ENCODE measurements around the gene CDK4.
A peak's percentile ranks its signal among the peaks of the same experiment; 100 is the strongest.

Gene CDK4

DNA sequence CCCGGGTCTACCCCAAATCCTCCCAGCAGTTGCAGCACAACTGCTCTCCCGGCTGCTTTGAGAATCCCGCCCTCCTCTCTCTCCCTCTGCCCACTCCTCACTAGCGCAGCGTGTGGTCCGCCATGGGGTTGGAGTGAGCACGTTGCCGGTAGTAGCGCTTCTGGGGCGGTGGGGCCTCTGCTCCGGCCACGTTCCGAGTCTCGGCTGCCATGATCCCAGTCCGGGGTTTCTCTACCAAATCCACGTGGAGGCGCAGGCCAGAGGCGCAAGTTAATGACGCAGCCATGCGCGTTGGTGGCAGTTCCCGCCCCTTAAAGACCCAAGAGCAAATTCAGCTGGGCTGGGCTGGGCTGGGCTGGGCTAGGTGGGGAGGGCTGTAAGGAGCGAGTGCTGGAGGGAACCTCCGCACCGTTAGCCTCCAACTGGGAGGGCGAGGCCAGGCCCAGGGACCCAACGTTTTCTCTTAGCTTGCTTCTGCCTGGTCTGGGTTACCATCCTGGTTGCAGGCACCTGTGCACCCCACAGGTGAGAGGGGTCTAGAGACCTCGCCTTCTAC lies 19.8 kb upstream of the CDK4 start, which contains the start of gene METTL1:
Gene METTL1 (minus strand): TSS at position 233 of the 556 bp plus-strand sequence. CDS start 22 bp downstream, at position 211.
- DNase-seq (ENCODE audit: low read depth), result peak; percentile 91

DNA sequence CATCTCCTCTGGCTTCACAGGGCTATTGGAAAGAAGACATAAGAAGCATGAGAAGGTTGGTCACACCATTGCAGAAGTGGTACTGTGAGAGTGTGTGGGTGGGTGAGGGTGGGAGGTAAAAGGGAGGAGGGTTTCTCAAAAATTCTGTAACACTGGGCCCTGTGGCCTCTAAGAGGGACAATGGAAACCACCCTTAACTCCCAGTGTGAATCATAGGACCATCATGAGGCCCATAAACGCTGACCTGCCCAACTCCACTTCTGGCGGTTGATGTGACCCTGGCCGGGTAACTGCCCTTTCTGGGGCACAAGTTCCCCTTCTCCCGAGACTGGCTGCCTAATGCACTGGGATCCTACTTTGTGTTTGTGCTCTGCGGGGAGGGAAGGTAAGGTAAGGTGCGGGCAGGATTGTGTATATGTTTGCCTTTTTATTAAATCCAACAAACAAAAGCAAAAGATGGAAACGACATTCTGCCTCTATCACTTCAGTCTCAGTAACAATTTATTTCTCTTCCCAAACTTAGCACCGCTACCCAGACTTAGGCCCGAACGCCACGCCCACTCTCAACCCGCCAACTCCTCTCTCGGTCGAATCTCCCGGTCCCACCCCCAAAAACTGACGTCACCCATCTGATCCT lies 19.2 kb upstream of the CDK4 start:
- peak; percentile 75 for DNase-seq (ENCODE audit: low read depth)

DNA sequence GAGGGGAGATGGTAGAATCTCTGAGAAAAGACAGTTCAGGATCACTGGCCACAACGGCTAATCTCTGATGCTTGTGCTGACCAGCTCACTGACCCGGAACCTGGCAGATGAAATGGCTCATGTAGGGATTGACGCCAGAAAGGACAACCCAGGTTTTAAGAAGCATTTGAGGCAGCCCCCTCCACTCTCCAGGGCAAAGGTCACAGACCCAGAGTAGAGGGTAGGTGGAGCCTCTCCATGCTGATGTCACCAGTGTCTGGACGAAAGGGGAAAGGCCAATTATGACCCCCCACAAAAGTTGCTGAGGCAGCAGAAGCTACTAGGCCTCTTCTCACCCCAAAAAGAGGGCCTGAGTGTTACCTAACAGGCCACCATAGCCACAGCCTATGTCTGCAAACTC lies 18.6 kb upstream of the CDK4 start:
- DNase-seq (ENCODE audit: low read depth), result no peak

DNA sequence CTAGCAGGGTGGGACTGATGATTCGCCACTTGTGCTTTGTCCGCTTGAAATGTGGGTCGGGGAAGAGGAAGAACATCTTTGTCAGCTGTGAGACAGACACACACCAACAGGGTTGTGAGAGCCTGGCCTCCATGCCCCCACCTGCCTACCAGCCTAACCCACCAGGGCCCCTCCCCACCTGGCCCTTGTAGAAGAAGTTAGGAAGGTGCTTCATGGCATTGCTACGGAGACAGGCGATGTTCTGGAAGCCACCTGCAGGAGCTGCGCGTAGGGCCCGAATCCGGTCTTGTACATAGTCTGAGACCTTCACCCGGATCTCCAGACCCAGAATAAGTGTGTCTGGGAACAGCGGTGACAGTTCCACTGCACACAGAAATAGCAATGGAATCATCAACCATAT lies 17.5 kb upstream of the CDK4 start:
- DNase-seq (ENCODE audit: low read depth), result no peak

DNA sequence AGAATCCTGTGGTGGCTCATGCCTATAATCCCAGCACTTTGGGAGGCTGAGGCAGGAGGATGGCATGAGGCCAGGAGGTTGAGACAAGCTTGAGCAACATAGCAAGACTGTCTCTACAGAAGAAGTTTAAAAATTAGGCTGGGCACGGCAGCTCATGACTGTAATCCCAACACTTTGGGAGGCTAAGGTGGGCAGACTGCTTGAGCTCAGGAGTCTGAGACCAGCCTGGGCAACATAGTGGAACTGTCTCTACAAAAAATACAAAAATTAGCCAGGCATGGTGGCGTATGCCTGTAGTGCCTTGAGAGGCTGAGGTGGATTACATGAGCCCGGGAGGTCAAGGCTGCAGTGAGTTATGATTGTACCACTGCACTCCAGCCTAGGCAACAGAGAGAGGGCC lies 15.8 kb upstream of the CDK4 start:
- no peak for DNase-seq (ENCODE audit: low read depth)

DNA sequence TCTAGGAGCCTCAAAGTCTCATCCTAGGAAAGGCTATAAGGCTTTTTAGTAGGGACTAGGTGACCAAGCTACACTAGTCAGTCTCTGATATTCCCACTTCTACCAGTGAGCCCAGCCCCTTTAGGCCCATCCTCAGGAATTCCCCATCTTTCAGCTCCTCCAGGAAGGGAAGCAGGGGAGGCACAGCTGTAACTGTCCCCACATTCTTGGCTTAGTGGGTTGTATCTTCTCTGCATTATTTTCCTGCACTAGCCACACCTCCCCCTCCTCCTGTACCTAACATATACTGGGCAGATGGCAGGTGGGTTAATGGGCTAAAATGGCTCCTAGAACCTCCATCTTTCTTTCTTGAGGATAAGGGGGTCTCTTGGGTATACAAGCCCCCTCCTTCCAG lies 15.2 kb upstream of the CDK4 start:
- no peak for DNase-seq (ENCODE audit: low read depth)

DNA sequence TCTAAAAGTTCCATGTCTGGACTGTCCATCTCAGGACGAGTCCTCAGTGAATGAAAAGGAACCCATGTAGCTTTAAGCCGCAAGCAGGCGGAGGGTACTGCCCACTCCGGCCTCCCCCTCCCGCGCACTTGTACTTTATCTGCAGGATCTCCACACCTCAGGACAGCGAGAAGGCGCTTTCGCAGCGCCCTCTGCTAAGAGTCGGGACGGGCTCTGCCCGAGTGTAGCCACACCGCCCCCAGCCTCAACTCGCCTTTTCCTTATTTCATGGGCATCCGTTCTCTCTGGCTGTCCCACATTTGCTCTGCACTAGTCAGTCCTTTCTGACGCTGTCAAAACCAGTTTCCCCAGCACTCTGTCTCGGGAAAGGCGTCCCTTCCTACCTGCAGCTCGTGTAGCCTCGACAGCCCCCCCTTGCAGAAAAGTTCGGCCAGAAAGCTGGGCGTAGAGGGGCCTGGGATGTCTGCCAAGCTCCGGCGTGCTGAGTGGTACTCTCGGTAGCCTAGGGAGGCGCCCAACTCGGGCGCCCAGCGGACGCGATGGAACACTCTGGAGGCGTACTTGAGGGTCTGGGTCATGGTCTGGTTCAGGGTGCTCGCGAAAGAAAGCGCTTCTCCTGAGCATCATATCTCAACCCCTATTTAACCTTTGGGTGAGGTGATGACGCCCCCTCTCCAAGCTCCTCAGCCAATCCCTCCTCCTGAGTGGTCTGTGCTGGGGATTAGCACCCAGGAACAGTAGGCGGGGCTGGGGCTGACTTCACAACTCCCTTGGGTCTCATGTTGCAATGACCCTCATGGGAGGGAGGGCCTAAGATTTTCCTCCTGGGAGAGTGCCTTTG lies 14.6 kb upstream of the CDK4 start, which contains the start of gene CYP27B1:
Gene CYP27B1 (minus strand): TSS at position 615 of the 841 bp plus-strand sequence. CDS start 37 bp downstream, at position 578.
- no peak for DNase-seq (ENCODE audit: low read depth)

DNA sequence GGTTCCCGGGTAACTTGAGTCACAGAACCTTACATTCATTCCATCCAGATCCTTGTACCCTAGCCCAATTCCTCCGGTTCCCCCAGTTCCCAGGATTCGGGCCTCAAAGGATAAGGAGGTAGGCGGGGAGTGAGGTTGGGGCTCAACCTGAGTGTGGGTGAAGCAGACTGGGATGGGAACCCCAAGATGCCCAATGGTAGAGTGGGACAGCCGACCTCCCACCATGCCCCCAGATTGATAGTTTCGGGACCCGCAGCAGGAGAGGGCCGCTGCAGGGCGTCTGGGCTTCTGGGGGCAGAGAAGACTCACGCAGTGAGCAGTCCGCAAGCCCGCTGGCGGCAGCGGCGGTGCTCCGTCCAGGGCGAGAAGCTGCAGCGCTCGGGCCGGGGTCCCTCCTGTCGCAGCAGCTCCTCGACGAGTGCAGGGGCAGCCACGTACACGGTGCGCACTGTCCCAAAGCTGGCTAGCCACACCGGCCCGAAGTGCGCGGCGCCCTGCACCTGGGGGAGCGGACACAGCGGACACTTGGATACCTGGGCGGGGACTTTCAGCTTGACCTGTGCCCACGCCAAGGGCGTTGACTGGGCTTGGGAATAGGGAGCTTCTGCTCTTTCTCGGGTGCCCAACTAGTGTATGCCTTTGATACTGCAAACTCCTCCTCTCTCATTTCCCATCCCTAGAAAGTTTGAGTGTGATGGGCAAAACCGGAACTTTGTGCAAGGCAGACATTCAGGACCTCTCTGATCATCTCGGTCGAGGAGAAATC lies 13.8 kb upstream of the CDK4 start:
- DNase-seq (ENCODE audit: low read depth), result no peak

DNA sequence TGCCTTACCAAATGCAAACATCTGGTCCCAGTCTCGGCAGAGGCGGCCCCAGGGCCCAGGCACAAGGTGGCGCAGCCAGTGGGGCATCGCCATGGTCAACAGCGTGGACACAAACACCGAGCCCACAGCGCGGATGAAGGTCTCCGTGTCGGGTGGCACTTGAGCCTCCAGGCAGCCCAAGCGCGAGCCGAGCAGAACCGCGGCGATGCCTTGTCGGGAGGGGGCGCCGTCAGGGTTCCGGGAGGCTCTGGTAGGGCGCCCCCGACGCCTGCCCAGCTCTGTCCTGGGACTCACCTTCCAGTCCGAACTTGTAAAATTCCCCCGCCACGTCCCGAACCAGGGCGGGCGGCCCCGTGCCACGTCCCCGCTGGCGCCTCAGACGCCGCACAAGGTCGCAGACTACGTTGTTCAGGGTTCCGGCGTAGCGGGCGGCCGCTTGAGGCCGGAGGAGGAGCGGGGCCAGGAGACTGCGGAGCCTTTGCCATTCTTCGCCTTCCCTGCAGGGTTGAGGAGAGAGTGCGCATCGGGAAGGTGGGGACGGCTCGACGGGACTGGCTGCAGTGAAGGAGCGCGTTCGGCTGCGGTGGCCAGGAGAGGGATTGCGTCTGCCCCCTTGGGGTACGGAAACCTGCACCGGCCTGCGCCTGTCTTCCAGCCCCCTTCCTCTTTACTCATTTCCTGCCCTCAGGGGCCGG lies 13.0 kb upstream of the CDK4 start:
- DNase-seq (ENCODE audit: low read depth), result no peak

DNA sequence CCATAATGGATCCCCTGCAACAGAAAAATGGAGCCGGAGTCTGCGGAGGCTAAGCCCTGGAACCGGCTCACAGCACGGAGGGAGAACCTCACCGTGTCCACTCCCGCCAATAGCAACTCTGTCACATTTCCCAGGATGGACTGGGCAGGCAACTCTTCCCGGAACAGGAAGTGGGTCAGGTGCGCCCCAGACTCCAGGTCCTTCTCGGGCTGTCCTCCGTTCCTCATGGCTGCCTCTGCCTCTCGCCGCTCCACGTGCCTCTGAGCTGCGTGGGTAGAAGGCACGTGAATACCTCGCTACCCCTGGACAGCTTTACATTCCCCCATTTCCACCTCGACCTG lies 12.5 kb upstream of the CDK4 start:
- DNase-seq (ENCODE audit: low read depth), result no peak

DNA sequence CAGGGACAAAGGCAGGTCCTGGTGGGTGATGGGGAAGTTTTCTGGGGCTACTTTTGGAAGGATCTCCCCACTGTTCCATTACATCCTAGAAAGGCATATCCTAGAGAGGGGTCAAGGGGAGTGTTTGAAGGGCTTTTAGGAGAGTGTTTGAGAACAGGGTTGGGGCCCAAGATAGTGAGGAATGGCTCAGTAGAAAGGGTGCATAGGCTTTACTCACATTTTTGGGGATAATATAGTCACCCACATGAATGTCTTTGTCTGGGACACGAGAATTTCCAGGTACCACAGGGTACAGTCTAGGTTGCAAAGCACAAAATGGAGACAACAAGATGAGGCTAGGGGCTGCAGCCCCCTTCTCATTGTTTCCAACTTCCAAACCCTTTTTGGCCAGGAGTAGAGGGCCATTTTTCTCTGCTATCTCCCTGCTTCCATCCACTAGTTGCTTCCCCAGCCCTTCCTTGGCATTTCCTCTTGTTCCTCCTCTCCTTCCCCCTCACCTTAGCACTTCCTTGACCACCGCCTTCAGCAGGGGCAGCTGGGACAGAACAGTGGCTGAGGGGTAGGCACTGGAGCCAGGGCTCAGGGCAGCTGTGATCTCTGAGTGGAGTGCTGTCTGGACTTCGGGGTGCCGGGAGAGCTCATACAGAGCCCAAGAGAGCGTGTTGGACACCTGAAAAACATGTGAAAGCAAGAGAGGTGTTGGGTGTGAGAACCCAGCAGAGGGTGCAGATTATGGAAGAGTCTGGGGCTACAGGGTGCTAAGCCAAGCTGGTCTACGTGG lies 12.0 kb upstream of the CDK4 start:
- DNase-seq (ENCODE audit: low read depth), result no peak

DNA sequence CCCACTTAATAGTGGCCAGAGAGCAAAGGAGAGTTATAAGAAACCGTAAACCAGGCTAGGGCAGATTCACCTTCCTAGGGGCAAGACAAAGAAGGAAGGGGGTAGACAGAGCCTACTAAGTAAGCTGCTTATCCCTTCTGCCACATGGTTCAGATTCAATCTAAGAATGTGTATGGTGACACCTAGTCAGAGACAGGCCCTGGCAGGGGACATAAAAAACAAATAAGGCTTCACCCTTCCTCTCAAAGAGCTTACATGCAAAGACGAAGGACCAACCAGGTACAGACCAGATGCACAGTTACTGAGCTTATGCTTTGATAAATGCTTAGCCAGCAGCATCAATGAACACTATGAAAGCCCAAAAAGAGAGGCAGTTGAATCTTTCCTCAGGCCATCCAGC lies 10.4 kb upstream of the CDK4 start:
- DNase-seq (ENCODE audit: low read depth), result no peak

DNA sequence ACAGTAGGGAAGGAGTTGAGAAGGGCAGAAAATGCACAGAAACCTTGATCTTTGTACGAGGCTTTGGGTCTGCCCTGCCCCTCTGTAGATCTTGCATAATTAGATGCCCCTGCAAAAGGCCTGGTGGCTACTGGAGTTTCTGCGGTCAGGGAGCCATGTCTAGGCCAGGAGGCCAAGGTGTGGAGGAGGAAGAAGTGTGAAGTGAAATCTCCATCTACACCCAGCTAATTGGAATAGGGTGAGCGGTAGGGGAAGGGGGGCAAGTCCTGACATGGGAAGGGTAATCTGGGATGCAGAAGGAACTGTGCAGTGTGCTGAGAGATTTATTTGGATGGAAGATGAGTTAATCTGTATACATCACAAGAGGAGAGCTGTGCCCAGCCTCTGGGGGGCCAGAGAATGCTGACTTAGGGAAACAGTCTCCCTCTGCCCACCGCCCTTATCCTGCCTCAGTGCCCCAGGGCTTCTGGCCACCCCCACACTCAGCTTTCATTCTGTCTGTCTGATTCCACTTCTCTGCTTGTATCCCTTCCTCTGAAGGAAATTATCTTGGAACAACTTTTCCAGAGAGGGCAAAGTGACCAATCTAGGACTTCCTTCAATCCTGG lies 9.4 kb upstream of the CDK4 start:
- no peak for DNase-seq (ENCODE audit: low read depth)

DNA sequence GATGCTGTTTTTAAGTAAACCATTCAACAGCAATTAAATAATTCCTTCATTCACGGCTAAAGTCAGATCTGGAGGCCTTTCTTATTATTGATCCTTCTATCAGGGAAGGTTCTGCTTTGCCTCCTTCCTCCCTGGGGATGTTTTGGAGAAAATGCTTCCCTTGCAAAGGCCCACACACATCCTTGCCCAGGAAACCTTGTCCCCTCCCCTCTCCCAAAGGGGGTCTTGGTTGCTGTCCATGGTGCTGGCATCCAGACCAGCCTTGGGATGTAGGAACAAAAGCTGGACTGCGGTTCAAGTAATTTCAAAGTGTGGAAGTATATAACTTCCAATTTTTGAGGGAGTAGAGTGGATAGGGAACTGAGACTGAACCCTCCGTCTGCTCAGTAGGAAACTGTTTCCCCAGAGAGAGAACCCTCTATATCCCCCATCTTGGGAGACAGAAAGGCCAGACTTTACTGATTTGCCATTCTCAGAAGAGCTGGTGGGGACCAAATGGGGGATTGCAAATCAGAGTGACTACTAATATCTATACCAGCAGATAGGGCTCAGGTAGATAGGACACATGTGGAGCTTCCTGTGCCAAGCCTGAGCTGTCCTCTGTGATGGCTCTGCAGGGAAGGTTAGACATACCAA lies 8.4 kb upstream of the CDK4 start:
- no peak for DNase-seq (ENCODE audit: low read depth)

DNA sequence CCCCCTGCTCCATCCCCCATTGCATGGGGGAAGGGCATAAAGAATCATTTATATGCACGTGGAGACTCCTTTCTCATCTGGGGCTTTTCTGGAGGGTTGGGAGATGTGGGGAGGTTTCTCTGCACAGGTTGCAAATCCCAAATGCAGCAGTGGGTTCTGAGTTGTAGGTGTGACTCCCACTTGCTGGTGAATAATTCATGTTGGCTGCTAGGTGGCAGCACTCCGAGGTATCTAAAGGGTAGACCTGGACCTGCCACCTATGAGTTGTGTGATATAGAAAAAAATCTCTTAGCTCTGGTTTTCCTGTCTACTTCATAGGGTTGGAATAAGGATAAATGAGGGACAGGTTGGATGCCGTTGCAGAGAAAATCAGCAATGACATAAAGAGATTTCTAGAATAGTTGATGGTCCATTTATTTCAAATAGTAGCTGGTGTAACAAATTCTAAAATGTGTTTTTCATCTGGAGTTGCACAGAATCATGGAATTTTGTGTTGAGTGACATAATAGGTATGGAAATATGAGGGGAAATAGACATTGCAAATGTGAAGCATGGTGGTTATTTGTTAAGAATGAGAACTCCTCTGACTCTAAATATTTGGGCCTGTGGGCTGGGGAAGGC lies 7.4 kb upstream of the CDK4 start:
- DNase-seq (ENCODE audit: low read depth), result no peak

DNA sequence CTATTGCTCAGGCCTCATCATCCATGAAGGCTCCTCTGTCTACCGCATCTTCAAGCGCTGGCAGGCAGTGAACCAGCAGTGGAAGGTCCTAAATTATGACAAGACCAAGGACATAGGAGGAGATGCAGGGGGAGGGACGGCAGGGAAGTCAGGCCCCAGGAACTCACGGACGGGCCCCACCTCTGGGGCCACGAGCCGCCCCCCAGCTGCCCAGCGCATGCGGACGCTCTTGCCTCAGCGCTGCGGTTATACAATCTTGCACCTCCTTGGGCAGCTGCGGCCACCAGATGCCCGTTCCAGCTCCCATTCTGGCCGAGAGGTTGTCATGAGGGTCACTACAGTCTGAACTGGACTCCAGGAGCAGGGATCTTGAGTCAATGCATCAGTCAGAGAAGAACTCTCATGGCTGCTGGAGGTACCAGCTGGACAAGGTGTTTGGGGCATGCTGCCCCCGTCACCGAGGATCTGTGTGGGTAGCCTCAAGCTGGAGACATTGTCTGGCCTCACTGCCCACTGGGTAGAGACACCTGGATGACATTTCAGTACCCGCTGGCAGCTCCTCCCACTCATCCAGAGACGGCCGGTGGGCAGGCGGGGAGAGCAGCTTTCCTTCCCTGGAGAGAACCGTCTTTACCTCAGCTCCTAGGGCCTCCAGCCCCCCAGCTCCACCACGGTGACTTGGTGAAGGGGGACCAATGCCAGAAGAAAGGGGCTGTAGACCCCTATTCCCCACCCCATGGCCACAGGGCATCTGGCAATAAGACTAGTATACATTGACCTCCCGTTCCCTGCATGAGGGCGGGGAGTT lies 6.6 kb upstream of the CDK4 start:
- DNase-seq (ENCODE audit: low read depth), result no peak

DNA sequence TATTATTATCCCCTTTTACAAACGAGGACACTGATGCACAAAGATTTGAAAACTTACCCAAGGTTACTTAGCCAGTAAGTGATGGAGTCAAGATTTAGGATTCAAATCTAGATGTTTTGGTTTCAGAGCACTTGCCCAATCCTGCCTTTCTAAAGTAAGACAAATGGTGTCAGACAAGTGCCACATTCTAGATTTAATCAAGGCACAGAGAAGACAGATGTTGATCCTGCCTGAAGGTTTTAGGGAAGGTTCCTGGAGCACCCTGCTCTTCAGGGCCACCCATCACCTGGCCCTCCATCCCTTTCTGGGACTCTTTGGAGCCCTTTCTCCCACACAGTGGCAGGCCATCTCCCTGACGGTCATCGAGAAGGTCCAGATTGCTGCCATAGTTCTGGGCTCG lies 5.7 kb upstream of the CDK4 start:
- DNase-seq (ENCODE audit: low read depth), result no peak

DNA sequence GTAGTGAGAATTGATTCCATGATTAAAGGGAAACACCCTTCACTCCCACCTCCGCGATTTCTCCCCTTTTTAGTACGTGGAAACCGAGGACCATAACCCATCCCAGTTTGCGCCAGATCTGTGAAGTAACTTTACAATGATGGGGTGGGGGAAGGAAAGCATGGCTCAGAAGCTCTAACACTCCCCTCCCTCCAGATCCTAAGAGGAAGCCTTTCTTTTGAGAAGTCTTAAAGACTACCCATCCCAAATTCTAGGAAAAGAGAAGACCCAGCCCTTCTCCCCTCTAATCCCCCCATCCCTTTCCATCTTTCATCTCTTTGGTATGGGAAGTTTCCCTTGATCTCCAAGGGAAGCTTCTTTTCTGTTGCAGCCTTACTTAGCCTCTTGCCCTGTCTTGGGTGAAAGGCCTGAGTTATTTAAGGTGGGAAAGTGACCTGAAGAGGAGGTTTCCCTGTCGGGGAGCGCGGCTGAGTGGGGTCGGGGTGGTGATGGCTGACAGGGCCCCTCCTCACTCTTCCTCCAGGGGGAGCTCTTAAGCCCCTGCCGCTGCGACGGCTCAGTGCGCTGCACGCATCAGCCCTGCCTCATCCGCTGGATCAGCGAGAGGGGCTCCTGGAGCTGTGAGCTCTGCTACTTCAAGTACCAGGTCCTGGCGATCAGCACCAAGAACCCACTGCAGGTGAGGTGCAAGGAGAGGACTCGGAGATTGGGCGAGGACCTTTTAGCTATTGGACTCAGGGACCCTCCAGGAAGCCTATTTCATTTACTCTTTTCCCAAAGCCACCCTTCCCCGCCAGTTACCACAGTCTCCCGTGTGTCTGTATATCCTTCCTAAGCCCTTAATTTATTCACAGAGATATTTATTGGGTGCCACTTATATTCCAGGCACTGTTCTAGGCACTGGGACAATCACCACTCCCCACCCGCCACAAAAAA lies 4.6 kb upstream of the CDK4 start:
- no peak for DNase-seq (ENCODE audit: low read depth)
